GM19397 (cell line): ENCODE results near the gene WDR86.

Experiments
- ATAC-seq: cut with Tn5 transposase; IDR thresholded peaks from one replicate; pipeline ENCODE4 v1.9.1; 2021; ENCODE audit warnings: mild to moderate bottlenecking, moderate library complexity; ENCODE audit not compliant: unreplicated experiment

Gene WDR86

GRCh38 chr7:151427705-151428377 is 18.0 kb upstream of the WDR86 start:
- ATAC-seq, result no peak

GRCh38 chr7:151426904-151427704 is 17.3 kb upstream of the WDR86 start:
- ATAC-seq, result no peak

DNA sequence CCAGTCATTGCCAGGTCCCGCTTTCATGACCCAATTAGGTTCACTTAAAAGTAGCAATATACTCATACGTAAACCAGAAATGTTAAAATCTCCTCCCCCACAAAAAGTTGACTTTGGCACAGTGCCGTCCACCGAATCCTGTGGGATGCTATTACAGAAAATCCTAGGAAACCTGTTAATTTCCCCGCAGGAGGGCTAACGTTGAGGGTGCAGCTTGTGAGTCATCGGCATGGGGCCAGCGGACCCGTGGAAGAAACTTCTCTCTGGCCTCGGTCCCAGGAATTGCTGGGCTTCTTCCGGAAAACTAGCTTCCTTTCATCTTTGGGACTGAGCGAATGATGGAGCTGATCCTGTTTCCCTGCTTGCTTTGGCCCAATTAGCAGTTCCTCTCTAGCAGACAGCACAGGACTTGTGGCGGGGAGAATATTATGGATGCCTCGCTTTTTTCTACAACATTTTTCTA is 16.6 kb upstream of the WDR86 start:
- ATAC-seq, result no peak

GRCh38 chr7:151425670-151426440 is 16.0 kb upstream of the WDR86 start:
- no peak for ATAC-seq

DNA sequence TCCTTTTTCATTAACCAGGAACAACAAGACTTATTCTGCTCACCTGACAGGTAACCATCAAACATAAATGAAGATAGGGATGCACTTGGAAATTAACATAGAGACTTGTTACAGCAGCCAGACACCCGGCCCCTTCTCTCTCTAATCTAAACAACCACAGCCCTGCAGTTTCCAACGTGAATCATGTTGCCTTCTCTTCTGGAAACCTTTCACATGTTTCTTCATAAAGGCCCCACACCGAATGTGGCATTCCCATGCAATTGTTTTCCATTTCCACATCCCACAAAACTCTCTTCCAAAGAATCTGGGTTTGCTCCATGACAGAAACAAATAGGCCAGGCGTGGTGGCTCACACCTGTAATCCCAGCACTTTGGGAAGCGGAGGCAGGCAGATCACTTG is 15.0 kb upstream of the WDR86 start:
- ATAC-seq, result no peak

GRCh38 chr7:151423936-151424335 is 14.1 kb upstream of the WDR86 start:
- no peak for ATAC-seq

GRCh38 chr7:151423226-151423625 is 13.4 kb upstream of the WDR86 start:
- ATAC-seq, result no peak

- ATAC-seq, result no peak
Observed at GRCh38 chr7:151422212-151422611, 12.4 kb upstream of the WDR86 start.

- no peak for ATAC-seq
Observed at GRCh38 chr7:151420144-151420543, 10.3 kb upstream of the WDR86 start.

DNA sequence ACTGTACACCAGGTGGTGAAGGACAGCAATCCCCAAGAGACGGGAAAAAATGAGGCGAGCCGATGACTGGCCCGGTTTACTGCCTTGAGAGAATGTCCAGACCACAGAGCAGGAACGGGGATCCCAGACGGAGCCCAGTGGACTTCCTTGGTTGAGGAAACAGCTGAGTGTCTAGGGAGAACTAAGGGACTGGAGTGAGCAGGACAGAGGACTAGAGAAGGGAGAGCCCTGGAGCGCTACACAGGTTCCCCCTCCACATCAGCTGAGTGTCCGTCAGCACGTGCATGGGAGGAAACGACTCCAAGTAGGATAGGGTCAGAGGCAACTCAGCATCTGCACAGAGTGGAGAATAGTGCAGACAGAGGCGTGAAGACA is 7.1 kb upstream of the WDR86 start:
- ATAC-seq, result no peak

GRCh38 chr7:151416112-151416940 is 6.5 kb upstream of the WDR86 start:
- ATAC-seq, result no peak

- ATAC-seq, result no peak
Observed at GRCh38 chr7:151415375-151416105, 5.7 kb upstream of the WDR86 start.

GRCh38 chr7:151413241-151413640 is 3.4 kb upstream of the WDR86 start:
- no peak for ATAC-seq

GRCh38 chr7:151412318-151412717 is 2.5 kb upstream of the WDR86 start:
- no peak for ATAC-seq

GRCh38 chr7:151411551-151411950 is 1.7 kb upstream of the WDR86 start:
- no peak for ATAC-seq

- no peak for ATAC-seq
Observed at GRCh38 chr7:151410405-151411390, 860 bp upstream of the WDR86 start.

DNA sequence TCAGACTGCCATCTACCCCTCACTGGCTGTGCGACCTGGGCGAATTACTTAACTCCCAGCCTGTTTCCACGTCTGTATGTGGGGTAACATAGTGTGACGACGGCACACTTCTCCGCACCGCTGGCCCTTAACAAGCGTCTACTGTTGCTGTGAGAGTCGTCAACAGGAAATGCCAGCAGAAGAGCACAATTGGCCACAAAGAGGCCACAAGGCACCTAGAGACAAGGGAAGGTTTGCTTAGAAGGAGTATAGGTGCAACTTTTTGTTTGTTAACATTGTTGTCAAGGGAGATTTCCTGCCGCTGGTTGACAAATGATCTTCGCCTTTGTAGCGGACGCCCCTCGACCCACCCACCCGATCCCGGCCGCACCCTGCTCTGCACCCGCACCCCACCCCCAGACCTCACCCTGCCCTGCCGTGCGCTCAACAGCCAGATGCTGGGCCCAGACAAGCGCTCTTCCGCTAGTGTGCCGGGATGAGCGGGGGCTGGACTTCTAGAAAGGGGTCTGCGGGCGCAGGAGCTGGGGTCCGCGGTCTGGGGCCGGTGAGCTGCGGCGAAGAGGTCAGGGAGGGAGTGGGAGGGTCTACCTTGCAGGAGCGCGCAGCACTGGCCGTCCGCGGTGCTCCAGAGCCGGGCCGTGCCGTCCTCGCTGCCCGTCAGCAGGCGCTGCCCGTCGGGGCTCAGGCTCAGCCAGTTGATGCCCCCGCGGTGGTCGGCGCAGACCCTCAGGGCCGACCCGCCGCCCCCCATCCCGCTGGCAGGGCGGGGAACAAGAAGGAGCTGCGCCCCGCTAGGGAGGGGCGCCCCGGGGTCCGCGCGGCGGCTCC is 785 bp downstream of the WDR86 start:
- ATAC-seq, result peak; percentile 62

DNA sequence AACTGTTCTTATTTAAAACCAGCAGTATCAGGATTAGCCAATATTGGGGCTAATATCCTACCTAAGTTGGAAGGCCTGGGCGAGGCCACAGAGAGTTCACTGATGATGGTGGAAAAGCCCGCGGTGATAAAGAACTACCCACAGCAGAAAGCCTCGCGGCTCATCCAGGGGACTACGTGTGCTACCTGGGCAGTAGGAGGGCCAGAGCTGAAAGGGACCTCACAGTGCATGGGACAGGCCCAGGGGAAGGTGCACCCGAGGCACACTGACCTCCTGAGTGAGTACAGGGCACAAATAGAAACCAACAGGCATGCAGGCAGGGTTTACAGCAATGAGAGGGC is 1.4 kb downstream of the WDR86 start:
- no peak for ATAC-seq
